ENCODE results near the gene CTBP1.
A peak's percentile ranks its signal among the peaks of the same experiment; 100 is the strongest.

CTBP1 gene

GRCh38 chr4:1217366-1217765, 31.6 kb downstream of the CTBP1 start:
- peaks cover 44% of the 10 kb centered on the region for H3K36me3 ChIP-seq (ENCODE audit: control insufficient read depth, insufficient read depth, low read length)
- no peak for DNase-seq
- H3K9me3 ChIP-seq (ENCODE audit: control insufficient read depth, low read length) = no peaks in the 10 kb centered on the region
- peak overlapping the region; percentile 41 for H3K4me3 ChIP-seq (ENCODE audit: insufficient read depth, low read depth, low read length, poor library complexity, severe bottlenecking)
- H3K4me1 ChIP-seq (ENCODE audit: control insufficient read depth, insufficient read depth, low read length, poor library complexity, severe bottlenecking) = peaks cover 24% of the 10 kb centered on the region
- no peaks in the 10 kb centered on the region for H3K27me3 ChIP-seq (replicated peaks; ENCODE audit: control insufficient read depth, insufficient read depth, low read length, poor library complexity, severe bottlenecking)
- H3K27ac ChIP-seq (ENCODE audit: insufficient read depth, low read length, poor library complexity, severe bottlenecking) = peak overlapping the region; percentile 42

- Histone ChIP-seq H3K9me3 (ENCODE audit: control insufficient read depth, low read length) (no peaks in the 10 kb centered on the region), H3K27me3 (replicated peaks; ENCODE audit: control insufficient read depth, insufficient read depth, low read length, poor library complexity, severe bottlenecking) (no peaks in the 10 kb centered on the region), H3K4me1 (ENCODE audit: control insufficient read depth, insufficient read depth, low read length, poor library complexity, severe bottlenecking) (peaks cover 24% of the 10 kb centered on the region), H3K27ac (ENCODE audit: insufficient read depth, low read length, poor library complexity, severe bottlenecking) (peak overlapping the region; percentile 42), H3K4me3 (ENCODE audit: insufficient read depth, low read depth, low read length, poor library complexity, severe bottlenecking) (peak overlapping the region; percentile 41), H3K36me3 (ENCODE audit: control insufficient read depth, insufficient read depth, low read length) (peaks cover 47% of the 10 kb centered on the region)
- DNase-seq = peak; percentile 34 to 47 (median 37)
These were observed 32.0 kb downstream of the CTBP1 start for GRCh38 chr4:1216869-1217294.

- Histone ChIP-seq H3K27ac (ENCODE audit: insufficient read depth, low read length, poor library complexity, severe bottlenecking) (no peak overlapping the region), H3K36me3 (ENCODE audit: control insufficient read depth, insufficient read depth, low read length) (peaks cover 47% of the 10 kb centered on the region), H3K4me1 (ENCODE audit: control insufficient read depth, insufficient read depth, low read length, poor library complexity, severe bottlenecking) (peaks cover 24% of the 10 kb centered on the region)
These were observed 32.8 kb downstream of the CTBP1 start for GRCh38 chr4:1216076-1216614.

GRCh38 chr4:1215141-1216075, 33.5 kb downstream of the CTBP1 start:
- no peaks in the 10 kb centered on the region for H3K9me3 ChIP-seq (ENCODE audit: control insufficient read depth, low read length)
- peaks cover 24% of the 10 kb centered on the region for H3K4me1 ChIP-seq (ENCODE audit: control insufficient read depth, insufficient read depth, low read length, poor library complexity, severe bottlenecking)
- DNase-seq = no peak
- H3K27me3 ChIP-seq (replicated peaks; ENCODE audit: control insufficient read depth, insufficient read depth, low read length, poor library complexity, severe bottlenecking) = no peaks in the 10 kb centered on the region
- no peak overlapping the region for H3K27ac ChIP-seq (ENCODE audit: insufficient read depth, low read length, poor library complexity, severe bottlenecking)
- H3K4me3 ChIP-seq (ENCODE audit: insufficient read depth, low read depth, low read length, poor library complexity, severe bottlenecking) = no peak overlapping the region
- H3K36me3 ChIP-seq (ENCODE audit: control insufficient read depth, insufficient read depth, low read length) = peaks cover 48% of the 10 kb centered on the region

More at GRCh38 chr4:1216076-1216614, 32.8 kb downstream of the CTBP1 start:
- Histone ChIP-seq H3K9me3 (ENCODE audit: control insufficient read depth, low read length) (no peaks in the 10 kb centered on the region), H3K4me3 (ENCODE audit: insufficient read depth, low read depth, low read length, poor library complexity, severe bottlenecking) (peak overlapping the region; percentile 41), H3K27me3 (replicated peaks; ENCODE audit: control insufficient read depth, insufficient read depth, low read length, poor library complexity, severe bottlenecking) (no peaks in the 10 kb centered on the region)
- DNase-seq = no peak

GRCh38 chr4:1214101-1215095, 34.5 kb downstream of the CTBP1 start:
- DNase-seq = no peak
- H3K27me3 ChIP-seq (replicated peaks; ENCODE audit: control insufficient read depth, insufficient read depth, low read length, poor library complexity, severe bottlenecking) = no peaks in the 10 kb centered on the region
- H3K9me3 ChIP-seq (ENCODE audit: control insufficient read depth, low read length) = no peaks in the 10 kb centered on the region
- H3K4me1 ChIP-seq (ENCODE audit: control insufficient read depth, insufficient read depth, low read length, poor library complexity, severe bottlenecking) = peaks cover 24% of the 10 kb centered on the region
- H3K36me3 ChIP-seq (ENCODE audit: control insufficient read depth, insufficient read depth, low read length) = peaks cover 48% of the 10 kb centered on the region
- H3K27ac ChIP-seq (ENCODE audit: insufficient read depth, low read length, poor library complexity, severe bottlenecking) = no peak overlapping the region
- no peak overlapping the region for H3K4me3 ChIP-seq (ENCODE audit: insufficient read depth, low read depth, low read length, poor library complexity, severe bottlenecking)

GRCh38 chr4:1213336-1213995, 35.5 kb downstream of the CTBP1 start:
- Histone ChIP-seq H3K27me3 (replicated peaks; ENCODE audit: control insufficient read depth, insufficient read depth, low read length, poor library complexity, severe bottlenecking) (no peaks in the 10 kb centered on the region), H3K4me1 (ENCODE audit: control insufficient read depth, insufficient read depth, low read length, poor library complexity, severe bottlenecking) (peaks cover 20% of the 10 kb centered on the region), H3K27ac (ENCODE audit: insufficient read depth, low read length, poor library complexity, severe bottlenecking) (no peak overlapping the region), H3K4me3 (ENCODE audit: insufficient read depth, low read depth, low read length, poor library complexity, severe bottlenecking) (no peak overlapping the region), H3K9me3 (ENCODE audit: control insufficient read depth, low read length) (no peaks in the 10 kb centered on the region), H3K36me3 (ENCODE audit: control insufficient read depth, insufficient read depth, low read length) (peaks cover 48% of the 10 kb centered on the region)
- no peak for DNase-seq

GRCh38 chr4:1212546-1213335, 36.2 kb downstream of the CTBP1 start:
- DNase-seq = no peak
- Histone ChIP-seq H3K27ac (ENCODE audit: insufficient read depth, low read length, poor library complexity, severe bottlenecking) (no peak overlapping the region), H3K4me3 (ENCODE audit: insufficient read depth, low read depth, low read length, poor library complexity, severe bottlenecking) (no peak overlapping the region), H3K36me3 (ENCODE audit: control insufficient read depth, insufficient read depth, low read length) (peaks cover 48% of the 10 kb centered on the region), H3K9me3 (ENCODE audit: control insufficient read depth, low read length) (no peaks in the 10 kb centered on the region), H3K4me1 (ENCODE audit: control insufficient read depth, insufficient read depth, low read length, poor library complexity, severe bottlenecking) (peaks cover 19% of the 10 kb centered on the region), H3K27me3 (replicated peaks; ENCODE audit: control insufficient read depth, insufficient read depth, low read length, poor library complexity, severe bottlenecking) (no peaks in the 10 kb centered on the region)

- Histone ChIP-seq H3K36me3 (ENCODE audit: control insufficient read depth, insufficient read depth, low read length) (peaks cover 48% of the 10 kb centered on the region), H3K4me1 (ENCODE audit: control insufficient read depth, insufficient read depth, low read length, poor library complexity, severe bottlenecking) (peaks cover 11% of the 10 kb centered on the region)
These were observed 36.9 kb downstream of the CTBP1 start for GRCh38 chr4:1211891-1212545.

More at GRCh38 chr4:1211891-1212545, 36.9 kb downstream of the CTBP1 start:
- H3K27ac ChIP-seq (ENCODE audit: insufficient read depth, low read length, poor library complexity, severe bottlenecking) = no peak overlapping the region
- DNase-seq = no peak
- no peaks in the 10 kb centered on the region for H3K9me3 ChIP-seq (ENCODE audit: control insufficient read depth, low read length)
- H3K27me3 ChIP-seq (replicated peaks; ENCODE audit: control insufficient read depth, insufficient read depth, low read length, poor library complexity, severe bottlenecking) = no peaks in the 10 kb centered on the region
- H3K4me3 ChIP-seq (ENCODE audit: insufficient read depth, low read depth, low read length, poor library complexity, severe bottlenecking) = no peak overlapping the region

All from effector memory CD4-positive, alpha-beta T cell (primary cell).